ELR (cell line): ENCODE data around the gene GPRIN3.

Experiments used
- DNase-seq: peaks from one replicate; pipeline ENCODE4 v3.0.0-alpha.2; 2015; ENCODE audit warnings: low read depth

The GPRIN3 gene

DNA sequence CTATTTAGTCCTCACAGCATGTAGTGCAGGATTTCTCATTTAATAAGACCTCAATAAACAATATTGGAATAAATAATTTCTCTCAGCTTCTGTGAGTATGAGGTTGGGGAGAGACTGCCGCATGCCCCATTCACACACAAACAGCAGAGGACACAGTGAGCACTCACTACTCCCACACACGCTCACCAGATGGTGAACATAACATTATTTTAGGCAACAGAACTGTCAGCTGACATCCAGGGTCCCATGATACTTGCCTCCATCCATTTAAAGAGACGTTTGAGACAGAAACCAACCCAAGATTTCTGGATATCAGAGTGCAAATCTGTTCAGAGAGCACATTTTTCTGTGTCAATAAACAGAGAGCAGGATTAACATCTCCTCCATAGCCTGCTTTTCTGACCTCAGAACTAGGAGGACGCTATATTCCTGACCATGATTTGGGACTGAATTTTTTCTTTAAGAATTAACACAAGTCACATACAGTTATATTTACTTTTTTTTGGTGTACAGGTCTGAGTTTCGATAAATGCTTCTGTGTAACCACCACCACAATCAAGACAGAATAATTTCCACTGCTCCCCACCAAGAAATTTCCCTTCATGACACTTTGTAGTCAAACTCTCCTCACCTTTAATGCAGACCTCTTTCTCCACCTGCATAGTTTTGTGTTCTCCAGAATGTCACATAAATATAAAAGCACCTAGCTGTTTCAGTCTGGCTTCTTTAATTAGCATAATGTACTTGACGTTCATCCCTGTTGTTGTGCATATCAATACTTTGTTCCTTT is 16.7 kb downstream of the GPRIN3 start:
- no peak for DNase-seq

DNA sequence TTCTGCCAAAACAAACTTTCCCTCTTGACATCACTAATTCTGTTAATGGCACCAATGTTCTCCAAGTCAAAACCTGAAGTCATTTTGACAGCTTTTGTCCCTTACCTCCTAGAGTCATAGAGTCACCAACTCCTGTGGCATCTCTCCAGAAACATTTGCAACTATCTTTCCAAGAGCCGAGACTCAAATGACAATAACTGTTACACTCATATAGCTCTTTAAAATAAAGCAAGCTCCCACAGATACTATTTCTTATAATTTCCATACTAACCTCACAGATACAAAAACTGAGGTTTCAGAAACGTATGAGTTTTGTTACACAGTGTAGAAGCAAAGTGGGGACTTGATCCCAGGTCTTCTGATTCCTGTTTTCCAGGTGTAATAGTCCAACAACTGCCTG is 18.3 kb downstream of the GPRIN3 start:
- no peak for DNase-seq

DNA sequence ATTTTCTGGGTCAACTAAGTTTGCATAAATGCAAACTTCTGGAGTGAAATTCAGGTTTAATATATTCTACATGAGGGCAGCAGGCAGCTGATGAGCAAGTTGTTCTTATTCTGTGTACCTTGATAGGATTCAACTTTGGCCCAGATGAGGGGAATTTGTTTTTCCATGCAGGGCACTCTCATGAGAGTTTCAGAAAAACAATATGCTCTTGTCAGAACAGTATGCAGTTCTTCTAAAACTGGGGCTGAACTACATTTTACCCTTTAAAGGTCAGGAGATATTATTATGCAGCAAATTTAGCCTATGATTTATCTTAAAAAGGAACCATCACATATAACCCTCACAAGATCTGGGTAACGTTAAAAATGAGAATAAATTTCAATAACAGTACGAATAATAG is 19.2 kb downstream of the GPRIN3 start:
- DNase-seq: no peak

GRCh38 chr4:89287945-89288344 is 19.7 kb downstream of the GPRIN3 start:
- no peak for DNase-seq

DNA sequence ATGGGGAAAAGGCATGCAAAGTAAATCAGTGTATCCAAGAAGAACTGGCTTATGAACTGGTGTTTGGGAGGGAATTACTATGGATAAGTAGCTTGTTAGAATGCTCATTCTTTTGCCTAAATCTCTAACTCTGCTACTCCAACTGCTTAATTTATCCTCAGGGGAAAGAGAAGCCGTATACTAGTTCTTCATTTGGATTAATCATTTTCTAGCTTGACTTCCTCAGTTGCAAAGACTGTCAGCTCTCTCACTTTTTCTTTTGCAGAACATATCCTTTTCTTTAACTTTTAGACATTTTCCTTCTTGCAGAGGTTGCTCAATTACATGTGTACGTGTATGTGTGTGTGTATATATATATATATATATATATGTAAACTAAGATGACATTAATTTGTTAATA is 21.9 kb downstream of the GPRIN3 start:
- no peak for DNase-seq

GRCh38 chr4:89284828-89285227 is 22.8 kb downstream of the GPRIN3 start:
- DNase-seq: no peak

- DNase-seq: no peak
These were observed 23.6 kb downstream of the GPRIN3 start for GRCh38 chr4:89284020-89284424.

DNA sequence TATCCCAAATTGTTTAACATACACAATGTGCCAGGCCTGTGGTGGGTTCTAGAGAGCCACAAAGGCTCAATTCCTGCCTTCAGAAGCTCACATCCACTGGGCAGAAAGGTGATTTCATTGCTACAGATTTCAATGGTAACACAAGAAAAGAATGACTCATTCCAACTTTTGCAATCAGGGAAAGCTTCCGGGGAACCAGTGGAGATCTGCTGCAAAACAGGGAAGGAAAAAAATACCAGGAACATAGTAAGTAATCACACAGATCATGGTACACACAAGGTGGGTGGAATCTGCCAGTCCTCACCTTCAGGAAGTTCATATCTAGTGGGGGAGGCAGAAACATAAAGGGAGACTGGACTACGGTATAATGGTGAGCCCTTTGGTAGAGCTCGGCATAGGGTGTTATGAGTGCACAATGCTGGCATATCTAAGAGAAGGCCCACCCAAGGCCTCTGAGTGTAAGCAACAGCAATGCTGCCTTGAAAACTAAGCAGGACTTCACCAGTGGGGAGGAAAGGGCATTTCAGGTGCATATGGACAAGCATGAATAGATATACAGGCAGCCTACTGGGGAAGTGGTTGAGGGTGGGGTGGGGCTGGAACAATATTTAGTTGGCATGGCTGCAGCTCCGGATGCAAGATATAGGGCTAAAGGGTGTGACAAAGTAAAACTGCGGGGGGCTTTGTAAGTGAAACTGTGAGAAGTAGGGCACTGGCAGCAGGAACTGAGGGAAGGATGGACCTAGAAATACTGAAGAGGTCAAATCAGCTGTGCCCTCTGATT is 24.2 kb downstream of the GPRIN3 start:
- DNase-seq: peak; percentile 25

- no peak for DNase-seq
These were observed 28.2 kb downstream of the GPRIN3 start for GRCh38 chr4:89279385-89279784.

GRCh38 chr4:89277412-89277811 is 30.2 kb downstream of the GPRIN3 start:
- peak; percentile 4 for DNase-seq

DNA sequence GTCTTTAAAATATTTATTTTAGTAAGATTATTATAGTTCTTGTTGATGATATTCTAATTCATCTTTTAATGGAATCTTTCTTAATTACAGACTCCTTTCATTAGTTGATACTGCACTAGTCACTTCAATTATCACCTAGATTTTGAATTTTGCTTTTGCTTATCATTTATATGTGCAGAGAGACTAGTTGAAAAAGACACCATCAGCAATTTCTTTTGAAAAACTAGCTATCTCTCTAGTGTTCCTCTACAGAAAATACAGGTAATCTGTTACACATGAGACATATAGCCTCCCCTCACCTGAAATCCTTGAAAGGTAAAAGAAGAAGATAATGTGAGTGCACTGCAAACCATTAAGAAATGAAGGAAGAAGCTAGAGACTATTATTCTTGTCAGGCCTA is 31.3 kb downstream of the GPRIN3 start:
- DNase-seq: no peak

- DNase-seq: no peak
These were observed 32.0 kb downstream of the GPRIN3 start for GRCh38 chr4:89275587-89275986.

DNA sequence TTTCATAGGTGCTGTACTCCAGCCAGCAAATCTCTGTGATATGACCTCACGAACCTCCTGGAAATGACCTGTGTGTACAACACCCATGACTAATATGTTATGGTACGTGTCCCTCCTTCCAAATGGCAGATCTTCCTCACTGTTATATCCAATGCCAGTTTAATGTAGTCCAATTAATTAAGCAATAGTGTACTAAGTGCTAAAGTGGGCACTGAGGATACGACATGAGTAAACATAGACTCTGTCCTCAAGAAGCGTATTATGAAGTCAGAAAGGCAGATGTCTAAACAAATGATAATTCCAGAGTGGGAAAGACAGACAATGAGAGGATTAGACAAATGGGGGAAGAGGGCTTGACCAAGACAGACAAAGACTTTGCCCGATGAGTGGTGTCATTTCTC is 33.9 kb downstream of the GPRIN3 start:
- DNase-seq: no peak

- DNase-seq: no peak
These were observed 36.8 kb downstream of the GPRIN3 start for GRCh38 chr4:89270792-89271191.

GRCh38 chr4:89269121-89269666 is 38.4 kb downstream of the GPRIN3 start:
- DNase-seq: no peak

DNA sequence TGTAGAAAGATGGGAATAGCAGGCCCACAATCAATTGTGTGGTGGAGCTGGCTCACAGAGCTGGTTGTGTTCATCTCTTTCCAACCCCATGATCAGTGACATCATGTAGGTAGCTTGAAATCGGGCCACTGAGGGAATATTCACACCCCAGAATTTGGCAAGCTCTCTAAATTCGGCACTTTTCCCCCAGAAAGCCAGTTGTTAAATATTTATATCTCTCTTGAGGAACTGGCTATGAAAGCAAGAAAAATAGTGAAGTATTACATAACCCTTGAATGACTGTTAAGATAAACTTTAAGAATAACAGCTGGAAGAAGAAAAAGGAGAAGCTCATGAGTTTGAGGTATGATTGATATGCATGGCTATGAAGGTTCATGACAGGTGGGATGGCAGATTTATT is 38.9 kb downstream of the GPRIN3 start:
- no peak for DNase-seq

DNA sequence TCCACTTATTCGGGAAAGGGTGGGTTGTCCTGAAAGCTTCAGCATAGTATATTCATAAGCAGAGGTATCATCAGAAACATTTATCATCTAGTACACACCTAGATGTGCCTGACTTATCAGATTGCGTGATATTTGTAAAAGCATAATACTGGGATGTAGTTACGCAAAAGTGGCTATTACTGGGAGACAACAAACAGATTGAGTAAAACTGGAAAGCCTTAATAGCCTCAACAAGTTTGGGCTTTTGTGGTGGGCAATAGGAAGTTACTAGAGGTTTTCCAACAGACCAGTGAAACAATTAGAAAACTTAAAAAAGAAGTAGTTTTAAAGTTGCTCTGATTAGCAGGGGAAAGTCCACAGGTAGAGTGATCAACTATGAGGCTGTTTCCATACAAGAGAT is 39.8 kb downstream of the GPRIN3 start:
- no peak for DNase-seq

GRCh38 chr4:89267392-89267791 is 40.2 kb downstream of the GPRIN3 start:
- no peak for DNase-seq

DNA sequence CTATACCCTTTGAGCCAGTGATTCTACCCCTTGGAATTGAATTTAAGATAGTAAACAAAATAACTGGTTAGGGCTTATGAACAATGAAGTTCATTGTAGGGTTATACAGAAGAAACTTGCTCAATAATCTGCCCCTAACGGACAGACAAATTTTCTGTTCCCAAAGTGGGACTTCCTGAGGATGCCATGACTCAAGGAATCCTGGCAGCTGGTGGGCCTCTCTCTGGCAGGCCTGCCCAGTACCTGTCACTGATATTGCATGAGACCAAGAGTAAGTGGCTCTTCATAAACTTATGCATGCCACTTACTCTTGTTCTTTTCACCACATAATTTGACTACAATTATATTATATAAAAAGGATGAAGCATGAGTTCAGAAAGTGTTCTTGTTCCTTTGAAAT is 41.5 kb downstream of the GPRIN3 start:
- DNase-seq: no peak

- no peak for DNase-seq
These were observed 44.3 kb downstream of the GPRIN3 start for GRCh38 chr4:89263265-89263664.

DNA sequence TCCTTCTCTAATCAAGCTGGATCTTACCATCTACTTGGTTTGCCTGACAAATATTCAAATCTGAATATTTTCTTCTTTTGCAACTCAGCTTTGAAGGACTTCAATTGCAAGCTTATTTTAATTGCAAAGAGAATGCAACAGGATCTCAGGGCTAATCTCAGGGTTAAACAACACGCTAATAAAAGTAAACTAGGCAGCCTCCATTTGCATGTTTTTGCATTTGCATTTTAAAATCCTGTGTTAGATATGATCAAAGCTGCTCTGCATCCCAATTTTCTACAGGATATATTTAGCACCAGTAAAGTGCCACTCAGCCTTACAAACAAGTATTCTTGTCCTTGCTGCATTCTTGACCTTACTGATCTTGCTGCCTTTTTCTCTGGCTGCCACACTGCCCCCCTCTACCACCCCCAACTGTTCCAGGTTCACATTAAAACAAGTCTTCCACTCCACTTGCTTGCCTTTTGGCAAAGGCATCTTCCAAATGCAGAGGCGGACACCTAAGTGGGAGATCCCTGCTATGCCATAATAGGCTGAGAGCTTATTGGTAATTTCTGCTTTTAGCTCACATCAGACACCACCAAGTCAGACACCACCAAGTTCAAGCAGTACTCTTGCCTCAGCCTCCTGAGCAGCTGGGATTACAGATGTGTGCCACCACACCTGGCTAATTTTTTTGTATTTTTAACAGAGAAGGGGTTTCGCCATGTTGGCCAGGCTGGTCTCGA is 48.1 kb downstream of the GPRIN3 start:
- DNase-seq: no peak

DNA sequence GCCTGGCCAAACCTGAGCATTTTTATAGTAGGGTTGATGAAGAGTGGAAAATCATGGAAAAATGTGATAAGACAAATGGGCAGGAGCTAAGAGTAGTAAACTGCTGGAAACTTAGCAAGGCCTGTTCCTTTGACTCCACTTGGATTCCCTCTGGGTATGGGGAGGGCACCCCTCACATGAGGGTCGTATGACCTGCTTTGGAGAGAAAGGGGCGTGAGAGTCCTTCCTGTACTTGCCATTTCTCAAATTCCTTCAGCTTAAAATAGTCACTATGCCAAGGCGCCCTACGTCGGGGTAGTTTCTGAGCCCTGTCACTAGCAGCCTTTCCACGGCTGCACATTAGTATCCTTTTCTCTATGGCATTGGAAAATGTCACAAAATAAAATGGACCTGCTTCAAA is 49.1 kb downstream of the GPRIN3 start:
- DNase-seq: no peak

GRCh38 chr4:89257376-89257775 is 50.2 kb downstream of the GPRIN3 start:
- DNase-seq: no peak
